LoVo (cell line): ENCODE results near the gene CLTCL1.
A peak's percentile ranks its signal among the peaks of the same experiment; 100 is the strongest.
"Not testable (repeated sequence)": the region's sequence is repeated elsewhere in the genome, so short reads cannot be mapped to it uniquely, and the experiment has no call there.

ENCODE experiments used
- DNase-seq: peaks from one replicate; pipeline ENCODE4 v3.0.0-alpha.2; 2016; ENCODE audit warnings: low spot score

Gene CLTCL1

GRCh38 chr22:19175602-19176174 lies 115.8 kb downstream of the CLTCL1 start:
- DNase-seq = no peak

DNA sequence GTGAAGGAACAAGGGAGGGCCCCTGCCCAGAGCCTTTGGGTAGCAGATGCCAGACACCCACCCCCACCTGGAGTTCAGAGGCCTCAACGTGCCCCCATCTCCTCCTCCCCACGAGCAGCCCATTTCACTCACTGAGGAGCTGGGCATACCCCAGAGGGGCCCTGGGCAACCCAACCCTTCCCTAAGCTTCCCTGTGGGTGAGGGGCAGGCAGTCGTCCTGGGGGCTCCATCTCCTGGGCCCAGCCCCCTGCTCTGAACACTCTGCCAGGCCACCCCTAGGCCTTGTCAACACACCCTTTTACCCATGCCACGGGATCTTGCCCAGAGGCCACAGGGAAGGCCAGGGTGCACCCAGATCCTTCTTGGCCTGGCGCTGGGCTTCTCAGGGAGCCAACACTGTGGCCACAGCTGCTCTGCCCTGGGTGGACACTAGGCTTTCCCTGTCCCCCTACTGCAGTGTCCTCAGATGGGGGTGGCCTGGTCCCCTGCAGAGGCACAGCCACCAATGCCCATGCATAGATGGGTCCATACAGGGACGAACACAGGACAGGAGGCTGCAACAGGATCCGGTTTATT lies 116.4 kb downstream of the CLTCL1 start:
- no peak for DNase-seq

DNA sequence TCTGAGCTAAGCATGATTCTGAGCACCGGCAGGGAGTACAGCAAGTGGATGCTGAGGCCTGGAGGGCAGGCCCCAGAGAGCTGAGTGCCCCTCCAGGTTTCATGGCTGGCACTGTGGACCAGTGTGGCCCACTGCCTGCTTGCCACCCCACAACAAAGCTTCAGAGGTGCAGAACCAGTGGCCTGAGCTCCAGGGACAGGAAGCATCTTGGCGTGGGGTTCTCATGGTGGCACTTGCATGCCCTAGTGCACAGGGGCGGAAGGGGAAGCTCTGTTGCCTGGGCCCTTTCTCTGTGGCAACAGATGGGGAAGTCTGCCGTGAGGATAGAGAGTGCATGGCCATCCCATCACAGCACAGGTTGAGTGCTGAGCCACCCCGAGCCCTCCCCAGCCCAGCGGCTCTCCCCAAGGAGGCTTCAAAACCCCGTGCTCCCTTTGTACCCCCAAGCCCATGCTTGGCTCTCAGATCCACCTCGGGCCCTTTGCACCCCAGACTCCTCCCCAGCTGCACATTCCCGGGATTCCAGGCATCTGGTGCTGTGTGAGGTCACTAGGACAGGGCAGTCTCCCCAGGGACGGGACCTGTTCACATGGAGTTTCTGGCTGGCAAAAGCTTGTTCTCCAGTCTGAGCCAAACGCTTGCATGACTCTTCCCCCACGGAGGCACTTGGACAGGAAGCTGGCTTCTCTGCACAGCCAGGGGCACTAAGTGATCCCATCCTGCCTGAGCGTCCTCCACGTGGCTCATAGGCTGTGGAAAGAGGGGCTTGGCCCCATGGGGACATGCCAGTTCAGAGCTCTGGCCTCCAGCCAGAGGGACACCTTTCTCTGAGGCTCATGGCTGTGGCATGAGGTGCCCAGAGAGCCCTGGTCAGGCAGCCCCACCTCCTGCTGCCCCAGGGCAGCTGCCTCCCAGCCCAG lies 117.2 kb downstream of the CLTCL1 start:
- no peak for DNase-seq

DNA sequence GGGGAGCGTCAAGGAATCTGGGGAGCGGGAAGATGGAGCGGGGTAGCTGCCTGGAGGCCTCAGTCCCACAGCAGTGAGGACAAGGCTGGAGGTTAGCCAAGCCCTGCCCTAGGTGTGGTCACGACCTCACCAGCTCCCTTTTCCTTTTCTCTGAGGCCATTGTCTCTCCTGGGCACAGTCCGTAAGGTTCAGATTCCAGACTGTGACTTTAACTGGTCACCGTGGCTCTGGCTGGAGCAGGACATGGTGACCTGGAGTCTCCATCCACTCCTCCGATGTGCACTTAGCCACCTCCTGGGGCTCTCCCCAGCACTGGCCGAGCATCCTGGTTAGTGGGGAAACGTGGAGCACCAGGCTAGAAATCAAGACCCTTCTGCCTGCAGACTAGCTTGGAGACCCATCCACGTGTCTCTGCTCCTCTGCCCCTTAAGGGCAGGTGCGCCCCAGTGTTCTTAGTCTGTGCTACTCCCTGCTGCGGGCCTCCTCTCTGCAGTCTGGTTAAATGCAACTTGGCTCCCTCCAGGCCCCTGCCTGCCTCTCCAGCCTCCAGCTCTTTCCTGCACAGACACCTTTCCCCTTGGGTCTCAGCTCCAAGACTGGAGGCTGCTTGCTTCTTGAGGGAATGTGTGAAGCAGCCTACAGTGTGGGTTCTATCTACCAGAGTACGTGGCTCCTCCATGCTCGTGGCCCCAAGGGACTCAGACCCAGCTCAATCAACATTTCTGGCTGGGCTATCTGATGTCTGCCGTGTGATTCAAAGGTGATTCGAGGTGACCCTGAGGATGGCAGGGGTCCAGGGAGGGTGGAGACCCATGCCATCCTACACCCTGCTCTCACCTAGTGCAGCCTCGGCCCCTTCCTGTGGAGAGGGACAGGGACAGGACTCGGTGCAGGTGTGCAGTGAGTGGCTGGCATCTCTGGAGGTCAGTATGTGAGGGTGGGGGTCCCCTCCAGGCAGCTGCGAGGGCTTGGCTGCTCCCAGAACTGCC lies 118.2 kb downstream of the CLTCL1 start:
- DNase-seq = peak; percentile 31

- DNase-seq = no peak
Observed at GRCh38 chr22:19172213-19173046, 119.1 kb downstream of the CLTCL1 start.

DNA sequence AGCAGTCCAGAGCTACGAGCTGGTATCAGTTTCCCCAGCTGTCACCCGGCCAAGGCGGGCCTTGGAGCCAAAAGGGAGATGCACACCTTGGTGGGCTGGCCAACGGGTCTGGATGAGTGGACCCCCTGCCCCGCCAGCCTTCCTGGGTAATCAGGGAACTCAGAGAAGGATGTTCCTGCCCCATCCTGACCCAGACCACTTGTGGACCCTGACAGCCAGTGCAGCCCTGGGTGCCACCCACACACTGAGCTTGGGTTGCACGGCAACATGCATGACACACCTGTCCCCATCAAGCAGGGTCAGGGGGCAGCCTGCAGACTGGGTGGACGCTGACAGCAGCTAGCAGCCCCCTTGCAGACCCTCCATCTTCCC lies 121.6 kb downstream of the CLTCL1 start:
- no peak for DNase-seq

DNA sequence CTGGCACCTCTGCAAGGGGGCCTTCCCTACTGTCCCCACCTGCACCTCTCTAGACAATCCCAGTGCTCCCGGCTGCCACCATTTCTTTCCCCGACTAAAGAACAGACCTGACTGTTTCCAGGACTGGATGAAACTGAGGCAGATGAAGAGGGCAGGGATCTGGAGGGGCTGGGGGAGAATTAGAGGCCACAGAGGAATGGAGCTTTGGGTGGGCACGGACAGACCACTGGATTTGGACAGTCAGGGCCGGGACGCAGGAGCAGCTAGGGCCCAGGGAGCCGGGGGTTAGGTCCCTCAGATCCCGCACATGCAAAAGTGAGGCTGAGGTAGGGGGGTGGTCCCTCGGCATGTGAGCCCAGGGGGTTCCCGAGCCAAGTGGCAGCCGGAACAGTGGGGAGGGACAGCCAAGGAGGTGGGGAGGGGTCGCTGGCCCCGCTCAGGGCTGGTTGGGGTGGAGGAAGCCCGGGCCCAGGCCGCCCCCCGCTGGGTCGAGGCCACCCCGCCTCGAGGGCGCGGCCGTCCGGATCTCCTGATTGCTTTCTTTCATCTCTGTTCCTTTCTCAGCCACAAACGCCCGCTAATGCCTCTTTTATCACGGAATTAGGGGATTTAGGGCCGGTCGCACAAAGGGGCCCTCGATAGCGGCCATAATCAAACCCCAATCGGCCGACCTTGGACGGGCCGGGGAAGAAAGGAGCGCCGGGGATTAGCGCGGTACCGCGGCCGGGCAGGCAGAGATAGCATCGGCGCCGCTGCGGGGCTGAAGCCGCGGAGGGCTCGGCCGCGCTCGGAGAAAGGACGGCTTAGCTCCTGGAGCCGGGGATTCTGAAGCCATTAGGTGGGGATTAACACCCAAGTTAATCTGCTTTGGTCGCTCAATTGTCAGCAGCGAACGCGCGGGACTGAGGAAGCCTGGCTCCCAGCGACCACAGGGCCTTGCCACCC lies 122.2 kb downstream of the CLTCL1 start:
- no peak for DNase-seq

DNA sequence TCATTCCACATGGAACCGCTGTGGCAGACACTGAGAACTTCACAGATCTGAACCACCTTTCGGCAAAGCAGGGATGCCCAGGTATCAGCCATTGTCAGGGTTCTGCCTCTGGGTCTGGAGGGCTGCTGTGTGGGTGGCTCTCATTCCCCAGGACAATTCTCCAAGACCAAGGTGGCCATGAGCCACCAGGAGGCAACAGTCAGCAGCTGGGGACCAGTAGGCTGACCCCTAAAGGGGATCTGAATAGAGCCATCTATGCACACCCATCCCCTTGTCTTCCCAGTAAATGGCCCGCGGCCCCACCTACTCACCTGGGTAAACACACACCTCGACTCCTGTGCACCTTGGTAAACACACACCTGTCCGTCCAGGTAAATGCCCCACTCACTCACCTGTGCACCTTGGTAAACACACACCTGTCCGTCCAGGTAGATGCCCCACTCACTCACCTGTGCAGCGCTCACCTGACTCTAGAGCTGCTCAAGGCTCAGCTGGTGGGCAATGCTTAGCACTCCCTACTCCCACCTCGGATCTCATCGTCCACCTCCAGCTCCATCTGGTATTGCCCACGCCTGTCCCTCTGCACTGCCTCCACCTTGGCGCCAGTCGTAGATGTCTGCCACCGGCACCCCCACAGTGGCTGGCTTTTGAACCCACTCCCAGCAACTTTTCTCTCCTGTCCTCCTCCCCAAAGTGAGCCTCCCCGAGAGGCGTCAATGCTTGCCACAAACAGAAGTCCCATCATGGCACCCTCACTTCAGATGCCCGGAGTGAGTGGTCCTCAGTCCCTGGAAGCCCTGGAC lies 123.2 kb downstream of the CLTCL1 start:
- DNase-seq = no peak

- DNase-seq = no peak
Observed at GRCh38 chr22:19167106-19167869, 124.2 kb downstream of the CLTCL1 start.

DNA sequence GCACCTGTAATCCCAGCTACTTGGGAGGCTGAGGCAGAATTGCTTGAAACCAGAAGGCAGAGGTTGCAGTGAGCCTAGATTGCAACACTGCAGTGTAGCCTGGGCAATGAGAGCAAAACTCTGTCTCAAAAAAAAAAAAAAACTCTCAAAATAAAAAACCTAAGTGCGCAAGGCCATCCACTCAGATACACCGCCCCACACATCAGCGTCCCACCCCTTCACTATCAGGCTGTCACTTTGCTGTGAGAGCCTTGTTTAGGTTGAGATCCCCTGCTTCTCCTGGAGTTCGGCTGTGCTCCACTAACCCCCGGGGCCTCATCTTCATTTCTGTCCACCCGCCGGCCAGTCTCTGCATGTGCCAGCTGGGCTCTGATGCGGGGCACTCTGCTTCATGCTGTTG lies 125.1 kb downstream of the CLTCL1 start:
- no peak for DNase-seq

GRCh38 chr22:19164425-19164824 lies 127.1 kb downstream of the CLTCL1 start:
- no peak for DNase-seq

GRCh38 chr22:19158649-19159048 lies 132.9 kb downstream of the CLTCL1 start:
- DNase-seq = not testable (repeated sequence)

GRCh38 chr22:19156109-19156508 lies 135.4 kb downstream of the CLTCL1 start:
- DNase-seq = not testable (repeated sequence)

DNA sequence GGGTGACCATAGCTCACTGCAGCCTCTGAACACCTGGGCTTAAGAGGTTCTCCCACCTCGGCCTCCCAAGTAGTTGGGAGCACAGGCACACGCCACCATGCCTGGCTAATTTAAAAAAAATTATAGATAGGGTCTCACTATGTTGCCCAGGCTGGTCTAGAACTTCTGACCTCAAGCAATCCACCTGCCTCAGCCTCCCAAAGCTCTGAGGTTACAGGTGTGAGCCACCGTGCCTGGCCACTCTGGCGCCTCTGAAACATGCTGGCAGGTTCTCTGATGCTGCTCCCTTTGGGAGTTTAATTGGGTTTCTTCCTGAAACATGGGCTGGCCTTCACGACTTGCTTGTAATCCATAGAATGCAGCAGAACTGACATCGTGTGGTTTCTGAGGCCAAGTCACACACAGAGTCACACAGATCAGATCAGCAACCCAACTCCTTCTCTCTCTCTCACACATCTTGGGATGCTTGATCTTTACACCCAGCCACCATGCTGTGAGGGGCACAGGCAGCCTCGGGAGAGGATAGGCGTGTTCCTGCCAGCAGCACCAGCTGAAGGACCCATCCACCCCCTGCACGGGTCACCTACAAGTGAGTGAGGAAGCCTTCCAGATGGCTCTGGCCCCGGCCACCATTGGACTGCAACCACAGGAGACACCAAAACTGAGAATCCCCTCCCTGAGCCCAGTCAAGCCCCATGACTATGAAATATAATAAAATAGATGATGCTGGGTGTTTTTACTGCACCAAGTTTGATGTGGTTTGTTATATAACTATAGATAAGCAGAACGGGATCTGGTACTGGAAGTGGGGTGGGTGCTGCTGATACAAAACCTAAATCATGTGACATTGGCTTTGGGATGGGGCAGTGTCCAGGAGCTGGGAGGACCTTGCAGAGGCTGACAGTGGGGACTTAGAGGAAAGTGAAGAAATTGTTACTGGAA lies 138.3 kb downstream of the CLTCL1 start:
- DNase-seq = no peak

GRCh38 chr22:19151329-19152191 lies 140.0 kb downstream of the CLTCL1 start:
- no peak for DNase-seq
